Measurements from ENCODE around the gene ARHGAP8.

Gene ARHGAP8

DNA sequence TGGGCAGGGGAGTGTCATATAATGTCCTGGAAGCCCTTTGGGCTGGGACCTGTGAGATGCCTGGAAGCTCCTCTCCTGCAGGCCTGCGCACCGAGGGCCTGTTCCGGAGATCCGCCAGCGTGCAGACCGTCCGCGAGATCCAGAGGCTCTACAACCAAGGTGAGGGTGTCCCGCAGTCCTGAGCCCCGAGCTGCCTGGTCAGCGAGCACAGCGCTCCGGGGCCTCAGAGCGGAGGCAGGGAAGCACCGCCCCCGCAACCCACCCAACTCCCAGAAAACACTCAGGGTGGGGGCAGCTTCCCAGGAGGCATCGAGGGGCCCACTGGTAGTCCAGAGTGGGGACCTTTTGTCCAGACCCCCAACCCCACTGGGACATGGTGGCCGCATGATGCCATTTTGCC, 95.5 kb downstream of the ARHGAP8 start:
- Histone ChIP-seq H3K4me3 (ENCODE audit: low read length, poor library complexity, severe bottlenecking) (no peak overlapping the region), H3K9ac (ENCODE audit: low read depth, low read length, poor library complexity, severe bottlenecking) (no peak overlapping the region), H4K20me1 (ENCODE audit: insufficient read depth, low read length, poor library complexity, severe bottlenecking) (no peaks in the 10 kb centered on the region), H3K4me2 (ENCODE audit: low read depth, low read length, poor library complexity, severe bottlenecking) (no peak overlapping the region), H3K9me2 (replicated peaks; ENCODE audit: low read depth, low read length) (no peaks in the 10 kb centered on the region), H3F3A (ENCODE audit: low read depth) (no peaks in the 10 kb centered on the region), H3K4me1 (ENCODE audit: insufficient read depth, low read length, poor library complexity, severe bottlenecking) (no peaks in the 10 kb centered on the region), H3K79me2 (ENCODE audit: insufficient read depth, low read length) (no peaks in the 10 kb centered on the region), H2AFZ (ENCODE audit: low read length) (no peak overlapping the region), H3K9me3 (ENCODE audit: insufficient read depth, low read depth, low read length) (no peaks in the 10 kb centered on the region), H3K36me3 (ENCODE audit: insufficient read depth, low read length) (no peaks in the 10 kb centered on the region), H3K27me3 (ENCODE audit: insufficient read depth, low read length, poor library complexity, severe bottlenecking) (no peaks in the 10 kb centered on the region)
- TF ChIP-seq, protein P1, sequence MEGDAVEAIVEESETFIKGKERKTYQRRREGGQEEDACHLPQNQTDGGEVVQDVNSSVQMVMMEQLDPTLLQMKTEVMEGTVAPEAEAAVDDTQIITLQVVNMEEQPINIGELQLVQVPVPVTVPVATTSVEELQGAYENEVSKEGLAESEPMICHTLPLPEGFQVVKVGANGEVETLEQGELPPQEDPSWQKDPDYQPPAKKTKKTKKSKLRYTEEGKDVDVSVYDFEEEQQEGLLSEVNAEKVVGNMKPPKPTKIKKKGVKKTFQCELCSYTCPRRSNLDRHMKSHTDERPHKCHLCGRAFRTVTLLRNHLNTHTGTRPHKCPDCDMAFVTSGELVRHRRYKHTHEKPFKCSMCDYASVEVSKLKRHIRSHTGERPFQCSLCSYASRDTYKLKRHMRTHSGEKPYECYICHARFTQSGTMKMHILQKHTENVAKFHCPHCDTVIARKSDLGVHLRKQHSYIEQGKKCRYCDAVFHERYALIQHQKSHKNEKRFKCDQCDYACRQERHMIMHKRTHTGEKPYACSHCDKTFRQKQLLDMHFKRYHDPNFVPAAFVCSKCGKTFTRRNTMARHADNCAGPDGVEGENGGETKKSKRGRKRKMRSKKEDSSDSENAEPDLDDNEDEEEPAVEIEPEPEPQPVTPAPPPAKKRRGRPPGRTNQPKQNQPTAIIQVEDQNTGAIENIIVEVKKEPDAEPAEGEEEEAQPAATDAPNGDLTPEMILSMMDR (conservative IDR thresholded peaks at IDR 0.05; ENCODE audit: low read length): no peak
- TF ChIP-seq EZH2phosphoT487 (IDR thresholded peaks at IDR 0.05; ENCODE audit: borderline replicate concordance): no peak

DNA sequence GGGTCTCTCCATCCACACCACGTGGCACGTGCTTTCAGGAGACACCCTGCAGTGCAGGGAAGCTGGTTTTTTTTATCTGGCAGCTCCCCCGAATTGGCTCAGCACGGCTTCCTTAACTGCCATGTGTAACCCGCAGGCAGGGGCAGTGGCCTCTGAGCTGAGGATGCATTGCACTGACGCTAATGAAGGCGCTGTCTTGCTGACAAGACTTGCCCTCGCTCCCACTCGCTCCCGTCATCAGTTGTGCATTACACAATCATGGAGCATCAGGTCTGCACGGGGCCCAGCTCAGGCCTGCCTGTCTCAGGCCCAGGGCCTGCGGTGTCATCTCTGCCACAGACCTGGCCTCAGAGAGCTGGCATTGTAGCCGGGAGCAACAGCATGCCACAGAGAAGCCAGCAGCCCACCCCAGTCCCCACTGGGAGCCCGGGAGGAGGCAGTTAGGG, 95.9 kb downstream of the ARHGAP8 start:
- no peaks in the 10 kb centered on the region for H3K27me3 ChIP-seq (ENCODE audit: insufficient read depth, low read length, poor library complexity, severe bottlenecking)
- no peaks in the 10 kb centered on the region for H3K9me2 ChIP-seq (replicated peaks; ENCODE audit: low read depth, low read length)
- H3F3A ChIP-seq (ENCODE audit: low read depth): no peaks in the 10 kb centered on the region
- no peaks in the 10 kb centered on the region for H3K36me3 ChIP-seq (ENCODE audit: insufficient read depth, low read length)
- H3K4me1 ChIP-seq (ENCODE audit: insufficient read depth, low read length, poor library complexity, severe bottlenecking): no peaks in the 10 kb centered on the region
- no peak overlapping the region for H2AFZ ChIP-seq (ENCODE audit: low read length)
- H3K79me2 ChIP-seq (ENCODE audit: insufficient read depth, low read length): no peaks in the 10 kb centered on the region
- H3K9me3 ChIP-seq (ENCODE audit: insufficient read depth, low read depth, low read length): no peaks in the 10 kb centered on the region
- H3K4me3 ChIP-seq (ENCODE audit: low read length, poor library complexity, severe bottlenecking): no peak overlapping the region
- TF ChIP-seq EZH2phosphoT487 (IDR thresholded peaks at IDR 0.05; ENCODE audit: borderline replicate concordance): no peak
- TF ChIP-seq, protein P1 (conservative IDR thresholded peaks at IDR 0.05; ENCODE audit: low read length): no peak
- no peaks in the 10 kb centered on the region for H4K20me1 ChIP-seq (ENCODE audit: insufficient read depth, low read length, poor library complexity, severe bottlenecking)
- H3K4me2 ChIP-seq (ENCODE audit: low read depth, low read length, poor library complexity, severe bottlenecking): no peak overlapping the region
- H3K9ac ChIP-seq (ENCODE audit: low read depth, low read length, poor library complexity, severe bottlenecking): no peak overlapping the region

DNA sequence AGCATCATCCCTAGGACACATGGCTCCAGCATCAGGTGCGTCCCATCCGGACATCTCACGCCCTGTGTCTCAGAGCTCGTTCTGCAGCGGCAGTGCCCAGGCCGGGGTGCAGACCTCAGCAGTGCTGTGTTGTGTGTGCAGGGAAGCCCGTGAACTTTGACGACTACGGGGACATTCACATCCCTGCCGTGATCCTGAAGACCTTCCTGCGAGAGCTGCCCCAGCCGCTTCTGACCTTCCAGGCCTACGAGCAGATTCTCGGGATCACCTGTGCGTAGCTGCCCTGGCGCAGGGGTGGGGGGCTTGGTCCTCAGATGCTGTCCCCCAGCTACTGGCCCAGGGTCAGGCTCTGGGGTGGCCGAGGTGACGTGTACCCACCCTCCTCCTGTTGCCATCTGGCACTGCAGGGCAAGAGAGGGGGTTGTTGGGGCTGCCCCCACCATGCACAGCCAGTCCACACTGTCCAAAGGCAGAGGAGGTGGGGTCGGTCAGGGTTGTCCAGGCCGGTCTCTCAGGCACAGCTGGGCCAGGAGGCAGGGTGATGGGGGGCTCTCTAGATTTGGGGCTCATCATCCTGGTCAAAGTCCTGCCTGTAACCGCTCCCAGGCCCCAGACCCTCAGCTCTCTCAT, 96.5 kb downstream of the ARHGAP8 start:
- Histone ChIP-seq H3K79me2 (ENCODE audit: insufficient read depth, low read length) (no peaks in the 10 kb centered on the region), H3F3A (ENCODE audit: low read depth) (no peaks in the 10 kb centered on the region), H3K4me2 (ENCODE audit: low read depth, low read length, poor library complexity, severe bottlenecking) (no peak overlapping the region), H3K4me1 (ENCODE audit: insufficient read depth, low read length, poor library complexity, severe bottlenecking) (no peaks in the 10 kb centered on the region), H3K9ac (ENCODE audit: low read depth, low read length, poor library complexity, severe bottlenecking) (no peak overlapping the region), H3K9me2 (replicated peaks; ENCODE audit: low read depth, low read length) (no peaks in the 10 kb centered on the region), H3K27me3 (ENCODE audit: insufficient read depth, low read length, poor library complexity, severe bottlenecking) (no peaks in the 10 kb centered on the region), H3K4me3 (ENCODE audit: low read length, poor library complexity, severe bottlenecking) (no peak overlapping the region), H3K36me3 (ENCODE audit: insufficient read depth, low read length) (no peaks in the 10 kb centered on the region), H3K9me3 (ENCODE audit: insufficient read depth, low read depth, low read length) (no peaks in the 10 kb centered on the region), H4K20me1 (ENCODE audit: insufficient read depth, low read length, poor library complexity, severe bottlenecking) (no peaks in the 10 kb centered on the region), H2AFZ (ENCODE audit: low read length) (no peak overlapping the region)
- no peak for TF ChIP-seq EZH2phosphoT487 (IDR thresholded peaks at IDR 0.05; ENCODE audit: borderline replicate concordance)
- TF ChIP-seq, protein P1 (conservative IDR thresholded peaks at IDR 0.05; ENCODE audit: low read length): no peak

Measured in Loucy (cell line).